ENCODE data around the gene ELMO3.
A peak's percentile ranks its signal among the peaks of the same experiment; 100 is the strongest.

The ELMO3 gene

GRCh38 chr16:67236563-67237395 is 37.8 kb downstream of the ELMO3 start:
- in situ Hi-C loops (cut with HindIII; ENCODE audit: low sequenced_read_pairs) = no loop called here
- no peak overlapping the region for H3K4me3 ChIP-seq (ENCODE audit: low read depth, low read length)
- peak; percentile 67 for DNase-seq (ENCODE audit: low read depth, low spot score)
- TF ChIP-seq CTCF (IDR thresholded peaks at IDR 0.05; ENCODE audit: low read depth, low read length) = no peak

- no peak for TF ChIP-seq CTCF (IDR thresholded peaks at IDR 0.05; ENCODE audit: low read depth, low read length)
- H3K4me3 ChIP-seq (ENCODE audit: low read depth, low read length) = no peak overlapping the region
- in situ Hi-C loops (cut with HindIII; ENCODE audit: low sequenced_read_pairs) = no loop called here
- DNase-seq (ENCODE audit: low read depth, low spot score) = no peak
Measured at GRCh38 chr16:67237396-67238277, 38.7 kb downstream of the ELMO3 start.

GRCh38 chr16:67238278-67238575 is 39.3 kb downstream of the ELMO3 start:
- TF ChIP-seq CTCF (IDR thresholded peaks at IDR 0.05; ENCODE audit: low read depth, low read length) = no peak
- in situ Hi-C loops (cut with HindIII; ENCODE audit: low sequenced_read_pairs) = no loop called here
- H3K4me3 ChIP-seq (ENCODE audit: low read depth, low read length) = no peak overlapping the region
- DNase-seq (ENCODE audit: low read depth, low spot score) = no peak

- no peak for TF ChIP-seq CTCF (IDR thresholded peaks at IDR 0.05; ENCODE audit: low read depth, low read length)
- DNase-seq (ENCODE audit: low read depth, low spot score) = no peak
- in situ Hi-C loops (cut with HindIII; ENCODE audit: low sequenced_read_pairs) = no loop called here
- H3K4me3 ChIP-seq (ENCODE audit: low read depth, low read length) = no peak overlapping the region
Measured at GRCh38 chr16:67238806-67239470, 40.0 kb downstream of the ELMO3 start.

- no peak for DNase-seq (ENCODE audit: low read depth, low spot score)
- no peak for TF ChIP-seq CTCF (IDR thresholded peaks at IDR 0.05; ENCODE audit: low read depth, low read length)
- in situ Hi-C loops (cut with HindIII; ENCODE audit: low sequenced_read_pairs) = no loop called here
- H3K4me3 ChIP-seq (ENCODE audit: low read depth, low read length) = no peak overlapping the region
Measured at GRCh38 chr16:67240506-67240905, 41.6 kb downstream of the ELMO3 start.
